HepG2 (cell line): Measurements from ENCODE around the gene HTRA3. TPM values are rescaled to one million over a fixed set of nuclear protein-coding genes. Genes with fewer than 3 reads are reported as not detected.

Source experiments
- ATRX ChIP-seq: sonication (generic); formaldehyde crosslinking; IDR thresholded peaks from 2 replicates; pipeline ENCODE4 v1.4.0; 2020; ENCODE audit warnings: missing genetic modification reagents, borderline replicate concordance
- CCDC6 ChIP-seq: sonication (generic); formaldehyde crosslinking; IDR thresholded peaks from 2 replicates; pipeline ENCODE4 v1.8.1; 2022; ENCODE audit warnings: mild to moderate bottlenecking, missing genetic modification reagents, moderate library complexity
- ELF1 ChIP-seq: sonication (generic); formaldehyde crosslinking; IDR thresholded peaks from 2 replicates; pipeline ENCODE4 v1.4.0; 2020; ENCODE audit warnings: missing genetic modification reagents
- ELF3 ChIP-seq: IDR thresholded peaks from 2 replicates; pipeline ENCODE4 v1.6.1; 2016; ENCODE audit warnings: missing genetic modification reagents, missing compliant biosample characterization
- FOXK1 ChIP-seq: sonication (generic); formaldehyde crosslinking; IDR thresholded peaks from 2 replicates; pipeline ENCODE4 v1.4.0; 2020; ENCODE audit warnings: low read depth, missing genetic modification reagents, borderline replicate concordance
- HDAC1 ChIP-seq: sonication (generic); formaldehyde crosslinking; IDR thresholded peaks from 2 replicates; pipeline ENCODE4 v1.5.1; 2020; ENCODE audit warnings: mild to moderate bottlenecking, missing genetic modification reagents
- KDM3A ChIP-seq: IDR thresholded peaks from 2 replicates; pipeline ENCODE4 v1.6.1; 2018; ENCODE audit warnings: low read depth, missing compliant biosample characterization
- KMT2A ChIP-seq: sonication (generic); formaldehyde crosslinking; IDR thresholded peaks from 2 replicates; pipeline ENCODE4 v1.4.0; 2020; ENCODE audit warnings: missing genetic modification reagents
- SIX4 ChIP-seq: sonication (generic); formaldehyde crosslinking; IDR thresholded peaks from 2 replicates; pipeline ENCODE4 v1.4.0; 2020; ENCODE audit warnings: missing genetic modification reagents
- SPEN ChIP-seq: sonication (generic); formaldehyde crosslinking; IDR thresholded peaks from 2 replicates; pipeline ENCODE4 v1.5.1; 2020; ENCODE audit warnings: low read depth, mild to moderate bottlenecking, missing genetic modification reagents
- ZBTB38 ChIP-seq: sonication (generic); formaldehyde crosslinking; IDR thresholded peaks from 2 replicates; pipeline ENCODE4 v1.5.1; 2020; ENCODE audit warnings: mild to moderate bottlenecking, missing genetic modification reagents
- ZFP1 ChIP-seq: IDR thresholded peaks from 2 replicates; pipeline ENCODE4 v1.6.1; 2016
- ZNF383 ChIP-seq: sonication (generic); formaldehyde crosslinking; IDR thresholded peaks from 2 replicates; pipeline ENCODE4 v1.4.0; 2020; ENCODE audit warnings: missing genetic modification reagents, mild to moderate bottlenecking, borderline replicate concordance
- ZNF564 ChIP-seq: sonication (generic); formaldehyde crosslinking; IDR thresholded peaks from 2 replicates; pipeline ENCODE4 v1.8.1; 2023; ENCODE audit warnings: mild to moderate bottlenecking, missing genetic modification reagents
- polyA plus RNA-seq, 8 experiments: library from polyadenylated mRNA; depleted of rRNA in 3 of 8; stranded (reverse) in 7 of 8; unstranded in 1 of 8; fragments of >200 nt; fragmentation: Illumina TruSeq in 4 of 8; extraction: Trizol in 4 of 8; gene quantifications; 2 replicates each; pipeline versions ENCODE4 v1.2.1 to v1.2.3, GENCODE V29; 2011 to 2016; ENCODE audit warnings: low read depth in 4 of 8, missing spikeins in 1 of 8, mixed read lengths in 1 of 8; ENCODE audit not compliant: insufficient read depth in 1 of 8
- total RNA-seq, 5 experiments: library from RNA; depleted of rRNA; stranded (reverse); fragments of >200 nt; fragmentation: Illumina TruSeq; extraction: Trizol; gene quantifications; 2 replicates each; pipeline ENCODE4 v1.2.3, GENCODE V29; 2016; ENCODE audit warnings: low read depth in 1 of 5
- TF ChIP-seq, protein P1 (sequence below): sonication (generic); formaldehyde crosslinking; IDR thresholded peaks from 2 replicates; pipeline ENCODE4 v1.4.0; 2020; ENCODE audit warnings: missing genetic modification reagents
- TF ChIP-seq, protein P2 (sequence below): sonication (generic); formaldehyde crosslinking; IDR thresholded peaks from 2 replicates; pipeline ENCODE4 v1.9.0; 2022; ENCODE audit warnings: low read depth, missing genetic modification reagents
- TF ChIP-seq, protein P3 (sequence below): sonication (generic); formaldehyde crosslinking; IDR thresholded peaks from 2 replicates; pipeline ENCODE4 v1.4.0; 2020; ENCODE audit warnings: mild to moderate bottlenecking, missing genetic modification reagents
- TF ChIP-seq, protein P4 (sequence below): sonication (generic); formaldehyde crosslinking; IDR thresholded peaks from 2 replicates; pipeline ENCODE4 v1.8.1; 2023; ENCODE audit warnings: mild to moderate bottlenecking, missing genetic modification reagents
- TF ChIP-seq, protein P5 (sequence below): sonication (generic); formaldehyde crosslinking; IDR thresholded peaks from 2 replicates; pipeline ENCODE4 v1.8.0; 2022; ENCODE audit warnings: missing genetic modification reagents, mild to moderate bottlenecking, borderline replicate concordance

Gene HTRA3
- total and polyA plus RNA-seq, 2 of the 13 experiments (the other 11 are each of a cell fraction or from before 2014, with no cell fraction given) = 0.17 TPM; not detected in 1

DNA sequence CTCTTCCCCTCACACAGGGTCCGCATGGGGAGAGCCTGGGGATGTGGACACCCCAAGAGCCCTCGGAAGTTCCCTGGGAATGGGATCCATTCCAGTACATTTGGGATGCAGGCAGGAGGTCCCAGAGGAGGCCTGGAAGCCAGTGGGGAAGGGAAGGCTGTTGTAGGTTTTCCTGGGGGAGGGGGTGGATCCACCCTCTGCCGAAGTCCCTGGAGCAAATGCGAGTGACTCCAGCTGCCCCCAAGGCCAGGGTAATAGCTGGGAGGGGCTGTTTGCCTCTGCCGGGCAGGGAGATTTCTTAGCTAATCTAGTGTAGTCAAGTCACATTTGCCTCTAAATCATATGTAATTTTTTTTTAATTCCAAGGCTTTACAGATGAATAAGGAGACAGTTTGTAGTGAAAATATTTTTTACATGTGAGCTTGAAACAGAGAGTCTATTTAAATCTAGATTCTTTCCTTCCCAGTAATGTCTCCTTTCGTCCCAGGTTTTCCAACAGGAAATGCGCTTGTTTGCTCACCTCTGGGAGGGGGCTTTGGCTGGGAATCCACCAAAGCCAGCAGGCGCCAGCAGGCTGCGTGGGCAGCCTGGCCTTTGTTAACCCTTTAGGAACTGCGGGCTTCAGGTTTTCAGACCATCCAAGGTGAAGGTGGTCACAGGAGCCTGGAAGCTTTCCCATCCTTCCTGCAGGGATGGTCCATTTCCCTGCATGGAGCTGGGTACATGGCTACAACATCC lies 43.7 kb upstream of the HTRA3 start (continued):
- TF ChIP-seq ZBTB38 = no peak
- peak; percentile 81 for TF ChIP-seq ELF3 (CRISPR knock-in tag)
- TF ChIP-seq, protein P1, sequence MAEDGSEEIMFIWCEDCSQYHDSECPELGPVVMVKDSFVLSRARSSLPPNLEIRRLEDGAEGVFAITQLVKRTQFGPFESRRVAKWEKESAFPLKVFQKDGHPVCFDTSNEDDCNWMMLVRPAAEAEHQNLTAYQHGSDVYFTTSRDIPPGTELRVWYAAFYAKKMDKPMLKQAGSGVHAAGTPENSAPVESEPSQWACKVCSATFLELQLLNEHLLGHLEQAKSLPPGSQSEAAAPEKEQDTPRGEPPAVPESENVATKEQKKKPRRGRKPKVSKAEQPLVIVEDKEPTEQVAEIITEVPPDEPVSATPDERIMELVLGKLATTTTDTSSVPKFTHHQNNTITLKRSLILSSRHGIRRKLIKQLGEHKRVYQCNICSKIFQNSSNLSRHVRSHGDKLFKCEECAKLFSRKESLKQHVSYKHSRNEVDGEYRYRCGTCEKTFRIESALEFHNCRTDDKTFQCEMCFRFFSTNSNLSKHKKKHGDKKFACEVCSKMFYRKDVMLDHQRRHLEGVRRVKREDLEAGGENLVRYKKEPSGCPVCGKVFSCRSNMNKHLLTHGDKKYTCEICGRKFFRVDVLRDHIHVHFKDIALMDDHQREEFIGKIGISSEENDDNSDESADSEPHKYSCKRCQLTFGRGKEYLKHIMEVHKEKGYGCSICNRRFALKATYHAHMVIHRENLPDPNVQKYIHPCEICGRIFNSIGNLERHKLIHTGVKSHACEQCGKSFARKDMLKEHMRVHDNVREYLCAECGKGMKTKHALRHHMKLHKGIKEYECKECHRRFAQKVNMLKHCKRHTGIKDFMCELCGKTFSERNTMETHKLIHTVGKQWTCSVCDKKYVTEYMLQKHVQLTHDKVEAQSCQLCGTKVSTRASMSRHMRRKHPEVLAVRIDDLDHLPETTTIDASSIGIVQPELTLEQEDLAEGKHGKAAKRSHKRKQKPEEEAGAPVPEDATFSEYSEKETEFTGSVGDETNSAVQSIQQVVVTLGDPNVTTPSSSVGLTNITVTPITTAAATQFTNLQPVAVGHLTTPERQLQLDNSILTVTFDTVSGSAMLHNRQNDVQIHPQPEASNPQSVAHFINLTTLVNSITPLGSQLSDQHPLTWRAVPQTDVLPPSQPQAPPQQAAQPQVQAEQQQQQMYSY (CRISPR knock-in tag) = peak; percentile 78
- TF ChIP-seq ELF1 (CRISPR knock-in tag) = peak; percentile 39; the same call in 1 of the 2 replicates
- TF ChIP-seq SPEN = no peak
- TF ChIP-seq ZFP1 (CRISPR knock-in tag) = no peak
- TF ChIP-seq KMT2A = no peak
- no peak for TF ChIP-seq FOXK1 (CRISPR knock-in tag)
- TF ChIP-seq, protein P2, sequence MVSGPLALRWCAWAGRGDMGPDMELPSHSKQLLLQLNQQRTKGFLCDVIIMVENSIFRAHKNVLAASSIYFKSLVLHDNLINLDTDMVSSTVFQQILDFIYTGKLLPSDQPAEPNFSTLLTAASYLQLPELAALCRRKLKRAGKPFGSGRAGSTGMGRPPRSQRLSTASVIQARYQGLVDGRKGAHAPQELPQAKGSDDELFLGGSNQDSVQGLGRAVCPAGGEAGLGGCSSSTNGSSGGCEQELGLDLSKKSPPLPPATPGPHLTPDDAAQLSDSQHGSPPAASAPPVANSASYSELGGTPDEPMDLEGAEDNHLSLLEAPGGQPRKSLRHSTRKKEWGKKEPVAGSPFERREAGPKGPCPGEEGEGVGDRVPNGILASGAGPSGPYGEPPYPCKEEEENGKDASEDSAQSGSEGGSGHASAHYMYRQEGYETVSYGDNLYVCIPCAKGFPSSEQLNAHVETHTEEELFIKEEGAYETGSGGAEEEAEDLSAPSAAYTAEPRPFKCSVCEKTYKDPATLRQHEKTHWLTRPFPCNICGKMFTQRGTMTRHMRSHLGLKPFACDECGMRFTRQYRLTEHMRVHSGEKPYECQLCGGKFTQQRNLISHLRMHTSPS (CRISPR knock-in tag) = 0 out of 2 replicates have a peak, but pooled peaks have one; percentile 34
- TF ChIP-seq, protein P3, sequence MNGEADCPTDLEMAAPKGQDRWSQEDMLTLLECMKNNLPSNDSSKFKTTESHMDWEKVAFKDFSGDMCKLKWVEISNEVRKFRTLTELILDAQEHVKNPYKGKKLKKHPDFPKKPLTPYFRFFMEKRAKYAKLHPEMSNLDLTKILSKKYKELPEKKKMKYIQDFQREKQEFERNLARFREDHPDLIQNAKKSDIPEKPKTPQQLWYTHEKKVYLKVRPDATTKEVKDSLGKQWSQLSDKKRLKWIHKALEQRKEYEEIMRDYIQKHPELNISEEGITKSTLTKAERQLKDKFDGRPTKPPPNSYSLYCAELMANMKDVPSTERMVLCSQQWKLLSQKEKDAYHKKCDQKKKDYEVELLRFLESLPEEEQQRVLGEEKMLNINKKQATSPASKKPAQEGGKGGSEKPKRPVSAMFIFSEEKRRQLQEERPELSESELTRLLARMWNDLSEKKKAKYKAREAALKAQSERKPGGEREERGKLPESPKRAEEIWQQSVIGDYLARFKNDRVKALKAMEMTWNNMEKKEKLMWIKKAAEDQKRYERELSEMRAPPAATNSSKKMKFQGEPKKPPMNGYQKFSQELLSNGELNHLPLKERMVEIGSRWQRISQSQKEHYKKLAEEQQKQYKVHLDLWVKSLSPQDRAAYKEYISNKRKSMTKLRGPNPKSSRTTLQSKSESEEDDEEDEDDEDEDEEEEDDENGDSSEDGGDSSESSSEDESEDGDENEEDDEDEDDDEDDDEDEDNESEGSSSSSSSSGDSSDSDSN (CRISPR knock-in tag) = no peak
- no peak for TF ChIP-seq KDM3A (CRISPR knock-in tag)
- TF ChIP-seq ZNF383 = no peak
- TF ChIP-seq, protein P4, sequence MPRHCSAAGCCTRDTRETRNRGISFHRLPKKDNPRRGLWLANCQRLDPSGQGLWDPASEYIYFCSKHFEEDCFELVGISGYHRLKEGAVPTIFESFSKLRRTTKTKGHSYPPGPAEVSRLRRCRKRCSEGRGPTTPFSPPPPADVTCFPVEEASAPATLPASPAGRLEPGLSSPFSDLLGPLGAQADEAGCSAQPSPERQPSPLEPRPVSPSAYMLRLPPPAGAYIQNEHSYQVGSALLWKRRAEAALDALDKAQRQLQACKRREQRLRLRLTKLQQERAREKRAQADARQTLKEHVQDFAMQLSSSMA (CRISPR knock-in tag) = no peak
- TF ChIP-seq SIX4 = no peak
- TF ChIP-seq HDAC1 (CRISPR knock-in tag) = peak; percentile 59; the same call in 1 of the 2 replicates
- TF ChIP-seq ATRX (CRISPR knock-in tag) = no peak
- TF ChIP-seq CCDC6 (CRISPR knock-in tag) = no peak
- TF ChIP-seq, protein P5, sequence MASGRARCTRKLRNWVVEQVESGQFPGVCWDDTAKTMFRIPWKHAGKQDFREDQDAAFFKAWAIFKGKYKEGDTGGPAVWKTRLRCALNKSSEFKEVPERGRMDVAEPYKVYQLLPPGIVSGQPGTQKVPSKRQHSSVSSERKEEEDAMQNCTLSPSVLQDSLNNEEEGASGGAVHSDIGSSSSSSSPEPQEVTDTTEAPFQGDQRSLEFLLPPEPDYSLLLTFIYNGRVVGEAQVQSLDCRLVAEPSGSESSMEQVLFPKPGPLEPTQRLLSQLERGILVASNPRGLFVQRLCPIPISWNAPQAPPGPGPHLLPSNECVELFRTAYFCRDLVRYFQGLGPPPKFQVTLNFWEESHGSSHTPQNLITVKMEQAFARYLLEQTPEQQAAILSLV (CRISPR knock-in tag) = no peak
- no peak for TF ChIP-seq ZNF564
